ENCODE measurements around the gene PRPF39. TPM values are rescaled to one million over a fixed set of nuclear protein-coding genes. Genes with fewer than 3 reads are reported as not detected.

Gene PRPF39
- polyA plus RNA-seq, 1 donor = 59.3 TPM

DNA sequence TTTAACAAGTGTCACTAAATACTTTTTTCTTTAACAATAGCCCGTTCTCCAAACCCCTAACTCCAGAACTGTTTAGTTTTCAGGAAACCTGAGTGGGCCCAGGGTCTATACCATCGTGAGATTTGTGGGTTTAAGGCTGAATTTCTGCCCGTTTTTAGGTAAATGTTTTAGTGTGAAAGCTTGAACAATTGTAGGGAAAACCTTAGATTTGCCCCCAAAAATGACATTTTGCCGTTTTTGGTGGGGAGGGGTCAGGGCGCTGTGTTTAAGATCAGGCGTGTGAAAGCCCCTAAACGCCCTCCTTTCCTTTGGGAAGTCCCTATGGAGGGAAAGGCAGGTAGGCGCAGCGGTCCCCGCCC lies 320 bp upstream of the PRPF39 start:
- no peak for DNase-seq

DNA sequence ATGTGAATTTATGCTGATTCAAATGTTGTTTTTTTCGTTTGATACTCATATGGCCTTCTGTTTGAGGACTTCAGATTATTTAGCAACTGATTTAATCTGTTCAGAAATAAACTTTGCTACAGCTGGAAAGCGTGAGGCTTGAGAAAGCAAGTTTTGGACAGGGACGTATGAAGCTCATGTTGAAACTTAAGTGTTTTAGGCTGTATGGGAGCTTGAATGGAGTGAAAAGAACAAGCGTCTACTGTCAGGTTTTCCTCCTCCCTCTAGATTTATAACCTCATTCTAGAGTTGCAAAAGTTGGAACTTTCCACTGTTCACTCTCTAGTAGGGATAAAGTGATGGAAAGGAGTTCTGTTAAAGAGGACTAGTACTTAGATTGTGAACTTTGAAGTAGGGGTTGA lies 1.0 kb downstream of the PRPF39 start:
- peak; percentile 7 for DNase-seq

DNA sequence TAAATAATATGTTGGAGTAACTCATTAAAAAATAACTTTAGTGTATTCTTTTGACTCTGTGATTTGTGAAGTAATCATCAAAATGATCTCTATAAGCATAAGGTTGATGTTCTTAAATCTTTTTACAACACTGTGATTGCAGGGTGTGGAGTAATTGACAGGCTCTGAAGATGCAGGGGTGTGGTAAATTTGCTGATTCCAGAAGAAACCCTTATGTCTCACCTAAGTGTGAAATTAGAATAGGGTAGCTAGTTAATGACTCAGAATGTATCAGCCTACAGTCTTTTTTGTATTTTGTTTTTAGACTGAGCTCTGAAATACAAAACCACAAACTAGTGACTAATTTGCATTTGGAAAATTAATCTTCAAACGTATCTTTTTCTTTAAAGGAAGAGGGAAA lies 5.9 kb downstream of the PRPF39 start:
- no peak for DNase-seq

DNA sequence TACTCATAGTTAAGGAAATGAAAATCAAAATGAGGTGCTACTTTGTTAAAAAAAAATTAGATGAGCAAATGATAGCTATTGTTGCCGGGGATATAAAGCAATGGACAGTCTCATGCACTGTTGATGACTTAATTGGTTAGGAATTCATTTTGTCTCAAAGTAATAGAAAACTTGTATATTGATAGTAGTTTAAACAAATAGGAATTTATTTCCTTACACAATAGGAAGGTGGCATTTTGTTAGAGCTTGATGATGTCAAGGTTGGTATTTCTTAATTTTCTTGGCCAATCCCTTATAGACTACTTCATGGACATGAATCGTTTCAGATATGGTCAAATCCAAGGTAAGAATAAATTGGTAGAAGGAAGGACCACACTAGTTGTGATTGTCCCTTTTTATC lies 7.8 kb downstream of the PRPF39 start:
- DNase-seq = no peak

DNA sequence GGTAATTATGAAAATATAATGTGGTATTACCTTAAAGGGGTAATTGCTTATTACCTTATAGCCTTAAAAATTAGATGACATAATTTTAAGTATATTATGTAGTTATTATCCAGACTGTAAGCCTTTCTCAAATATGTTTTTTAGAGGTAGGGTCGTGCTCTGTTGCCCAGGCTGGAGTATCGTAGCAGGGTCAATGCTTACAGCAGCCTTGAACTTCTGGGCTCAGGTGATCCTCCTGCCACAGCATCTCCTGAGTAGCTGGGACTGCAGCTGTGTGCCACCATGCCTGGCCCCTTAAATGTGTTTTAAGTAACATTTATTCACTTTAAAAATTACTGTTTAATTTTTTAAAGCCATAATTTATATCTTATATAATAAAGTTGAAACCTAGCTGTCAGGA lies 10.4 kb downstream of the PRPF39 start:
- no peak for DNase-seq

DNA sequence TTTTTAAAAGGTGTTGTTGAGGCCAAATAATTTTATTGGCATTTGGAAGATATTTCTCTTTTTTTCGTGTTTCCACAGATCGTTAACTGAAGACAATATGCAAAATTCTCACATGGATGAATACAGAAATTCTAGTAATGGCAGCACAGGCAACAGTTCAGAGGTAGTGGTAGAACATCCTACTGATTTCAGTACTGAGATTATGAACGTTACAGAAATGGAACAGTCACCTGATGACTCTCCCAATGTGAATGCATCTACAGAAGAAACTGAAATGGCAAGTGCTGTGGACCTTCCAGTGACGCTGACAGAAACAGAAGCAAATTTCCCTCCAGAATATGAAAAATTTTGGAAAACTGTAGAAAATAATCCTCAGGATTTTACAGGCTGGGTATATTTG lies 11.2 kb downstream of the PRPF39 start:
- DNase-seq = no peak

DNA sequence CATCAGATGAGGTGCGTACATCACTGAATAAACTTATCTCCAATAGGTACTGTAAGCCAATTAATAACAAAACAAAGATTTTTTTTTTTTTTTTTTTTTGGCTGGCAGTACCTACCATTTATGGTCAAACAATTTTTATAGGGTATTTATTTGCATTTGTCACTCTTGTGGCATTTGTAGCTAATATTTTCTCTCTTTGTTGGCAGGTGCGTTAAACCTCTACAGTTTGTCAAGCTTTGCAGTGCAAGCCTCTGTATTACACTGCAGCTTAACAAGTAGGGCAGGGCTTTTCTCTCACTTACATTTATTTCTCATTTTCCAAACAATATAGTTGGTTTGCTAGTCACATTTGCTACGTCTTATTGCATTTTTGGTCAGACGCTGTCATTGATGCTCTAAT lies 12.3 kb downstream of the PRPF39 start:
- no peak for DNase-seq

DNA sequence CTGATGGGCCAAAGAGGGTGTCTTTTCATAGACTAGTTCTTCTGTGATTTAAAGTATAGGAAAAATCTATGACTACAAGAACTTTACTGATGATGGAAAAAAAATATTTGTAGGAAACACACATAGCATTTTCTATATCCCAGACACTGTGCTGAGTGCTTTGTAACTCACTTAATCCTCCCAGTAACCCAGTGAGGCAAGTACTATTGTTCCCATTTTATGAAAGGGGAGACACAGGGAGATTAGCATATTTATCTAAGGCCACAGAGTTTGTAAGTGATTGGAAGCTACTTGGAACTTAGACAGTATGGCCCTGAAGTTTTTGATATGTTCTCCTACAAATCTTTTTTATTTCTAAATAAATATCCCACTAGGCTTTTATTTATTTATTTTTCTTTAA lies 19.9 kb downstream of the PRPF39 start:
- no peak for DNase-seq

DNA sequence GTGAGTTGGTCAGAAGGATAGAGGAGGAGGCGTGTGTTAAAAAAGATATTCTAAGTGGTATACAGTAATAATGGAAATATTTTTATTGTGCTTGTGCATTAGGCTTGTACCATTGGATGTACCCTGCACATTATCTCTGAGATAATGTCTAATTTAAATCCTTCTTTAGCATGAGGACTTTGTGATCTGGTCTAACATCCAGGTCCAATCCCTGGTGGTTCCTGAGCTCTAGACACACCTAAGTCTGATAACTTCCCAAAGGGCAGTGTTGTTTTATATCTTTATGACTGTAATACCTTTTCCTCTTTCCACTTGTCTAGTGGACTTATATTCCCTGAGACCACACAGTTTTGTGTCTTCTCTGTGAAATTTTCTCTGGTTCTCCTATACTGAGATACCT lies 20.6 kb downstream of the PRPF39 start:
- no peak for DNase-seq

DNA sequence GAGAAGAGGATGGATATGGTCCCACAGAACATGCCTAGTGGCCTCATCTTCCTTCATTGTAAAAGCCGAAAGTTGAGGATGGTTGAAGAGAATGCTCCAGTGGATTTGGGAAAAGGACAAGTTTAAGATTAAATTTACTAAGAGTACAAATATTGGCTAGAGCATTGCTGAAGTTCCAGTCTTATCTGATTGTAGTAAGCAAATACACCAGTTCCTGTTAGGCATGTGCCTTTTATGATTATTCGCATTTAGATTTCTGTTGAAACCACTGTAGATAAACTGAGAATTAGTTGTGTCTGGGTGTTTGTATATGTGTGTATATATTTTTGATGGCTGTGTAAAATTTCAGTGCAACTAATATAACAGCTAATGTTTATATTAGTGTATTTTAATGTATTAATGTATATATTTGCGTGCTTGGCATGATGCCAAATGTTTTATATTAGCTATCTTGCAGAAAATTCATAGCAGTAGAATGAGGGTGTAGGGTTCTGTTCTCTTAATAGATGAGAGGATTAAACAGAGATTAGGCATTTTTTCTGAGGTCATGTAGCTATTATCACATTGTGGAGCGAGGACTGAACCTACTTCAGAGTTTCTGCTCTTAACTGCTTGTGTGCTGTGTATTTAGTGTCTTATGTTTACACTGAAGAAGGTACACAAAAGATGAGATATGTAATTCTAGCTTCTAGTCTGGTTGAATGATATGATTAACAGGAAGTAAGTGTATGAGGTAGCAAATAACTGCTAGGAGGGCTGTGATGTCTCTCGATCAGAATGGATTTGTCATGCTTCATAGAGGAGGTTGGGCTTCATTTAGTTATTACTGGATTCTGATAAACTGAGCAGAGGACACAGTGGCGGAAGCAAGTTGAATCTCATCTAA lies 29.2 kb downstream of the PRPF39 start:
- DNase-seq = no peak

DNA sequence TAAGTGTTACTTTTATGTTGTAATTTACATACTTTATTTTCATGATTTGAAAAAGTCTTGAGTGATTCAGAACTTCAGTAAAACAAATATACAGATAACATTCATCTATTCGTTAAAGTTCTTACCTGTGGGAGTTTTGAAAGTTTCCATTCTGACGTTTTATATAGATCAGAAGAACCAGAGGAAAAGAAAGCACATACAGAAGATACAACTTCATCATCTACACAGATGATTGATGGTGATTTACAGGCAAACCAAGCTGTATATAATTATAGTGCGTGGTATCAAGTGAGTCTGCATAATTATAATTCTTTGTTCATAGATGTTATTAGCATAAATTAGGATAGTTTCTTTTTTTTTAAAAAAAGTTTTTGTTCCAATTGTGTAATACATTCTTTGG lies 30.4 kb downstream of the PRPF39 start:
- no peak for DNase-seq

DNA sequence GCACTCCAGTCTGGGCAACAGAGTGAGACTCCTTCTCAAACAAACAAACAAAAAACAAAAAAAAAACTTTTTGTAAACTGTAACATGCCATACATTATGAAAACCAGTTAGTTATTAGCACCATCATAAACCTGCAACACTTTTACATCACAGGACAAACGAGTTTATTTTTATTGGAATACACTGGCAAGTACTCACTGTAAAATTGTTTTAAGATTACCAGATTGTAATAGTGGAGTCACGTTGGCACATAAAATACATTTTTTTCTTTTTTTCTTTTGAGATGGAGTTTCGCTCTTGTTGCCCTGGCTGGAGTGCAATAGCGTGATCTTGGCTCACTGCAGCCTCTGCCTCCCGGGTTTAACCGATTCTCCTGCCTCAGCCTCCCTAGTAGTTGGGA lies 34.7 kb downstream of the PRPF39 start:
- no peak for DNase-seq

DNA sequence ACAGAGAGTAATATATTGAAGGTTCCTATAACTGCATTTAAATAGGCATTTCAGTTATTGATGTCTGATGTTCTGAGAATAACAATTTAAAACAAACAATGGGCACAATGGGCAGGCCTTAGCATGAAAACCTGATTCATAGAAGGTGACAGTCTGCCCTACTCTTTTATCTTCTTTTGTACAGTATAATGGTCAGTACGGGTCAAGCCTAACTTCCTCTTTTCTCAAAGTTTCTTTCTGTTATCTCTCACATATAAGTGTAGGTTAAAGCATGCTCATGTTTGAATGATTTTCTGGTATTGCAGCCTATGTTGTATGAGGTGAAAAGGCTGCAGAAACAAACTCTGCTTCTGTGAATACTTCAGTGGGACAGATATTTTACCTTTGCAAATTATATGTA lies 36.2 kb downstream of the PRPF39 start:
- no peak for DNase-seq

DNA sequence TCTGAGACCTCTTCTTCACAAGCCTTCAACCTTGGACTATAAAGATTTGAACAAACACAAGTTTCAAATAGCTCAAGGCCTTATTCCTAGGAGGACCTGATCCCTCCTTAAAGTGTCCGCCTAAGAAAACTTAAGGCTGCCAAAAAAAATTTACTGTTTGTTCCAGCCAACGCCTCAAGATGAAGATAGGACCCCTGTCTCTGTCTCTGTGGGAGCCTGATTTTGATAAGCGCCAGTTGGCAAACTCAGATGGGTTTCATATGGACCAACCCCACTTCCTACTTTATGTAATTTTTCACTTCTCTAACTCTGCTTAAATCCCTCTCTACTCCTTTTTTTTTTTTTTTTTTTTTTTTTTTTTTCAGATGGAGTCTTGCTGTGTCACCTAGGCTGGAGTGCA lies 39.4 kb downstream of the PRPF39 start:
- no peak for DNase-seq

DNA sequence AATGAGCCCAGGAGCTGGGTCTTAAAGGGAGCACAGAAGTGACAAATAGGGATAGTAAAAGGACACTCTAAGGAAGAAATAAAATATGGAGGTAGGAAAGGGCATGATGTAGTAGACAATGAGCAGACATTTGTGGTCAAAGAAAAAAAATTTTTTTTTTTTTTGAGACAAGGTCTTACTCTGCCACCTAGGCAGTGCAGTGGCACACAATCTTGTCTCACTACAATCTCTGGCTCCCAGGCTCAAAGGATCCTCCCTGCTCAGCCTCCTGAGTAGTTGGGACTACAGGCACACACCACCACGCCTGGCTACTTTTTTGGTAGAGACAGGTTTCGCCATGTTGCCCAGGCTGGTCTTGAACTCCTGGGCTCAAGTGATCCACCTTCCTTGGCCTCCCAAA lies 41.8 kb downstream of the PRPF39 start:
- DNase-seq = no peak

DNA sequence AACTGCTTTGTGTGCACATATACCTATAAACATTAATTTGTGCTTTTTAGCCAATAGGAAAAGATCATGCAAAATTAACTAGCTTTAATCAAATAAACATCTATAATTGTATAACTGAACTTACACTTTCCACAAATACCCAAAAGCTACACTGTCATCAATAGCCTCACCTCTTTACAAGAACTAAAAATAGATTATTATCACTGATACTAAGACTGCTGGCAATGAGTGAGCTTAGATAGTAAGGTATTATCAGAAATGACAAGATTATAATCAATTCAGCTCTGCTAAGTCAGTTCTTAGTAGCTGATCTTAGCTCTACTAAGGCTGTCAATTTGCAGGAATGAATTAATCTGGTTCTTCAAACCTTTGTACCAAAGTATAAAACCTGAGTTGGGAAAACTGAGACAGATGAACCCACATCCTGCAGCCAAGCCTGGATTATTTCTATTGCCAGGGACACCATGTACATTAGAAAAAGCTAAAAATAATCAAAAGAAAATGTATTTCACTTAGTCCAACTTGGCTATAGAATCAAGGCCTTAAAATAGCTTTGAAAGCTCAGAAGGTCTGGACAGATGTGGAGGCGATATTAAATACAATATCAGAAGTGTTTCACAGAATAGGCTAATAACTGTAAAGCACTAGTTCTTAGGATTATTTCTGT lies 45.2 kb downstream of the PRPF39 start:
- DNase-seq = no peak

DNA sequence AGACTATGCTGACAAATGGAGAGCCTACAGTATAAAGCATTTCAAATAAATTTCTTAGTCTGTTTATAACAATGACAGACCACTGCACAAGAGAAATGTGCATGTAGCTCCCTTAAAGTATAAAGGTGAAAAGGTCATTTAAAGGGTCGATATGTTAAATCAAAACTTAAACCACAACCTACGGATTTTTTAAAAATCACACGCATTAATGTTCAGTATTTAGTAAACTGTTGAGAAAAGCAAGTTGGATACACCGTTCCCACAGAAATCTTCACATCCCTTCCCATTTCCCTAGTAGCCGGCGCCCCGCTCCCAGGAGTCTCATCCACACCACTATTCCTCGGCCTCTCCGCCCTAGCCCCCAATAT lies 49.8 kb downstream of the PRPF39 start:
- DNase-seq = no peak

DNA sequence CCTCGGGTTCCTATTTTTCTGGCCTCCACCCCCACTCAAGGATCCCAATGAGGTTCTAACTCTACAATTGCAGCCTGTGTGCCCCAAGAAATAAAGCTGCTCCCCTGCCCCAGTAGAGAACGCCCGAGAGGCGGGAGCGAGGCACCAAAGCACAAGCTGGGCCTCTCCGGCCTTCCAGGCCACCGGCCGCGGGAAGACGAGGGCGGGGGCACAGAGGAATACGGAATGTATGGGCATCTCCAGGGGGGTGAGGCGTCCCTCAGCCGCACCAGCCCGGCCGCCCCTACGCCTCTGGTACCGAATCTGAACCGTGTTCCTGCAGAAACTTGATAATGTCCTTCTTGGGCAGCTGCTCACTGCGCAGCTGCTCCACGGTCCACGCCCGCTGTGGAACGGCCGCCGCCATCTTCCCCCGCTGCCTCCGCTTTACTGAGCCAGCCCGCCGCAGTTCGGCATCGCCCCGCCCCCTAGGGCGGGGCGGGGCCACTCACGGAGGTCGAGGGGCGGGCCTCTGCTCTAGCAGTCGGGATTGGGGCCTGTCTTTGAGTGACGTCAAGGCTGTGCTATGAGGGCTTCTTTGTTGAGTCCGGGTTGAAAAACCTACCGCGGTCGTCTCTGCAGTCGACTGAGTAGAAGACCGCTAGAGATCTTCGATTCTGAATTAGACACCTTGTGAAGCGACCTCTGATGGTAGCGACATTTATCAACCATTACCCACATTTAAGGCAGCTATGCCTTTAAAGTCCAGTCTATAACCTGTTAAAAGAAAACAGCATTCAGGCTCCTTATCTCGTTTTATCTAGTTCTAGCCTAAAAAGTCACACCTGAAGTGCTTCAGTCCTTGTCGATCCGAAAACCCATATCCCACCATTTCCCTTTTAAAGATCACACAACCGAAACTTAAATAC lies 50.4 kb downstream of the PRPF39 start, which contains the start of gene FKBP3:
Gene FKBP3 (minus strand): TSS at position 431 of the 908 bp plus-strand sequence. CDS start 25 bp downstream, at position 406.
- peak; percentile 98 for DNase-seq

DNA sequence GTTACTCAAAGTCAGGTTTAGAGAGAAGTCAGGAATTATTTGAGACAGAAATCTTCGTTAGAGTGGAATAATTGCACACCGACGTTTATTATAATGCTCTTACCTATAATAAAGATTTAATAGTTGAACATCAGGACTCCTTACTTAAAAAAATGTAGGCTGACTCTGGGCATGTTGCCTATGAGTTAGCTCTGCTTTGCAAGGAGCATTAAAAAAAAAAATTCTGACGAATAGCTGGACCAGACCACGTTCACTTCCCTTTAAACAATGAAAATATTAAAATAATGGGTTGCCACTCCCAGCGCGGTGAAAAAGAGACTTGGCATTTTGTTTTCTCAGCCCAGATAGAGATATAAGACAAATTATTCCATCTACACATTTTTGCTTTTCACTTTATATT lies 51.2 kb downstream of the PRPF39 start:
- DNase-seq = peak; percentile 38

DNA sequence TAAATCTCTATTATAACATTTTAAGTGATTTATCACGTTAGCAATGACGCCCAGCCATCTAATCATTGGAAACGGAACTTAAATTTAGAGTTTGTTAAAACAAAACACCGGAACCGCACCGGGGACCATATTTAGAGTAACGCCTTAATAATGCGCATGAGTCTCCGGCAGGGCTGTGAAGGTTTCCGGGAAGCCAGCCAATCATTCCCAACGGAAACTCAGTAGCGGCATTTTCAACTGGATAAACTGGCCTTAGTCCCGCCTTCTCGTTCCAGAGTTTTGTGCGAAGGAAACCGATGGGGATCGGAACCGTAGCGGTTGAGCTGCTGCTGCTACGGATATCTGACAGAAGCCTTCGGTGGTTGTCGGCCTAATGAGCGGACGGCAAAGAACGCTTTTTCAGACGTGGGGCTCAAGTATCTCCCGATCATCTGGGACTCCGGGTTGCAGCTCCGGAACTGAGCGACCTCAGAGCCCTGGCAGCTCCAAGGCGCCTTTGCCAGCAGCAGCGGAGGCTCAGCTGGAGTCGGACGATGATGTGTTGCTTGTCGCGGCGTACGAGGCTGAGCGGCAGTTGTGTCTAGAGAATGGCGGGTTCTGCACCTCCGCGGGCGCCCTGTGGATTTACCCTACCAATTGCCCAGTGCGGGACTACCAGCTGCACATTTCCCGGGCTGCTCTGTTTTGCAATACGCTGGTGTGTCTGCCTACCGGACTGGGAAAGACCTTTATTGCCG lies 51.9 kb downstream of the PRPF39 start, which contains the start of gene FANCM:
Gene FANCM (plus strand): TSS at position 272 of the 737 bp plus-strand sequence. CDS start 102 bp downstream, at position 374.
- DNase-seq = peak; percentile 98

DNA sequence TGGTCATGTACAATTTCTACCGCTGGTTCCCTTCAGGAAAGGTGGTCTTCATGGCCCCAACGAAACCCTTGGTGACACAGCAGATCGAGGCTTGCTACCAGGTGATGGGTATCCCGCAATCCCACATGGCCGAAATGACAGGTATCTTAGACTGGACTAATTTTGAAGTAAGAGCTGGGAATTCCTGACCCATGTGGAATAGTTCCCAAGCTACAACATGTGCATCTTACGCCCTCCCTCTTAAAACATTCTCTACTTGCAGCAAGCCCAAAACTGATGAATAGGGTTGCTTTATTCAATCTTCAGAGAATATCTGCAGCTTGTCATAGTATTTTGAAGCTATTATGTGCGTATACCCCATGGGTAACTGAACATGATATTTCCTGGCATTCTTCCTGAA lies 52.5 kb downstream of the PRPF39 start:
- no peak for DNase-seq

DNA sequence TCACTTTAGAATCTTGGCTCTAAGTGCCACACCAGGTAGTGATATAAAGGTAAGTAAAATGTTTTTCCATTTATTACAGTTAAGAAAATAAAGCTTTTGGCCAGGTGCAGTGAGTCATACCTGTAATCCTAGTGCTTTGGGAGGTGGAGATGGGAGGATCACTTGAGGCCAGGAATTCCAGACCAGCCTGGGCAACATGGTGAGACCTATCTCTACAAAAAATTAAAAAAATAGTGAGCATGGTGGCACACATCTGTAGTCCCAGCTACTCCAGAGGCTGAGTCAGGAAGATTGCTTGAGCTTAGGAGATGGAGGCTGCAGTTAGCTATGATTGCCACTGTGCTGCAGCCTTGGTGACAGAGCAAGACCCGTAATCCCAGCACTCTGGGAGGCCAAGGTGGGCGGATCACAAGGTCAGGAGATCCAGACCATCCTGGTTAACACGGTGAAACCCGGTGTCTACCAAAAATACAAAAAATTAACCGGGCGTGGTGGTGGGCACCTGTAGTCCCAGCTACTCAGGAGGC lies 56.8 kb downstream of the PRPF39 start:
- no peak for DNase-seq
